ENCODE data around the gene PTX4. TPM values are rescaled to one million over a fixed set of nuclear protein-coding genes. Genes with fewer than 3 reads are reported as not detected.

The PTX4 gene
- polyA plus RNA-seq, 5 donors: 0.15 to 0.18 TPM; not detected in 3

DNA sequence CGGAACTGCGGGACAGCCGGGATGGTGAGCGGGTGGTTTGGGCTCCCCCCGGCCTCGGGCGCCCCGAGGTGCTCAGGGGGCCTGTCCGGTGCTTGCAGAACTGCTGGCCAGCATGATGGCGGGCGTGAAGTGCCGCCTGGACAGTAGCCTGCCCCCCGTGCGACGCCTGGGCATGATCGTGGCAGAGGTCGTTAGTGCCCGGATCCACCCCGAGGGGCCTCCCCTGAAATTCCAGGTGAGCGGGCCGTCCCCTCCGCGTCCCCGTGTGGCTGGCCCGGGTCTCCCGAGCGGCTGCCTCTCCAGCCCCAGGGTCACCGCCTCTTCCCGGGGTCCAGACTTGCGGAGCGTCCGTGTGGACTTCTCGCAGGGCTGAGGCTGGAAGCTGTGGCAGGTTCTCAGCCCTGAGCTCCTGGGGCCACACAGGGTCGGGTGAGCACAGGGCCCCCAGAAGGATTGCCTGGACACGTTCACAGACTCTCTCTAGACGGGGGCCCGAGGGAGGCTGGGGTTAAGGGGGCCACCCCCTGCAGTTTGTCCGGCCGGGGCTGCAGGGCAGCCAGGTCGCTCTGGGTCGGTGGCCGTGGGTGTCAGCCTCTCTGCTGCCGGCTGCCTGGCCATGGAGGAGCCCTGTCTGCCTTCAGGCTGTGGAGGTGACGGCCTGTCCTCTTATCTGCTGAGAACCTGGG is 11.9 kb upstream of the PTX4 start:
- no peak for DNase-seq

DNA sequence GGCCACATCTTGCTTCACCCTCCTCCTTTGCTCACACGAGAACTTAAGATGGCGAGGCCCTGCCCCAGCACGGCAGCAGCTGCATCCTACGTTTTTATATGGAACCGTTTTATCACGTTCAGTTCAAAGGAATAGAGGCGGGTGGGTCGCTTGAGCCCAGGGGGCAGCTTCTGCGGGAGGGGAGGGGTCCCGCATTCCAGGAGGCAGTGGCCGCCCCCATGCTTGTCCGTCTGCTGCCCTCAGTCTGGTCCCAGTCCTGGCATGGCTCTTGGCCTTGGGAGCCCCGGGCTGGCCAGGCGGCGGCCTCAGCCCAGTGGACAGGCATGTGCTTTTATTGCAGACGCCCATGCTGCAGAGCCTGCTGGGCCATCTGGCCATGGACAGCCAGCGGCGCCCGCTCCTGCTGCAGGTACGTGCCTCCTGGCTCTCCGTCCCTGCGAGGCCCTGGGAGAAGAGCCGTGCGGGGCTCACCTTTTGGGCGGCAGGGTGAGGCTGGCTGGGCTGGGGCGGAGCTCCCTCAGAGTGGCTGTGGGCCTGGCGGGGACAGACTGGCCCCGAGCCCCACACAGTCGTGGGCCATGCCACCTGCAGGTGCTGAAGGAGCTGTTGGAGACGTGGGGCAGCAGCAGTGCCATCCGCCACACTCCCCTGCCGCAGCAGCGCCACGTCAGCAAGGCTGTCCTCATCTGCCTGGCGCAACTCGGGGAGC is 11.2 kb upstream of the PTX4 start:
- no peak for DNase-seq

DNA sequence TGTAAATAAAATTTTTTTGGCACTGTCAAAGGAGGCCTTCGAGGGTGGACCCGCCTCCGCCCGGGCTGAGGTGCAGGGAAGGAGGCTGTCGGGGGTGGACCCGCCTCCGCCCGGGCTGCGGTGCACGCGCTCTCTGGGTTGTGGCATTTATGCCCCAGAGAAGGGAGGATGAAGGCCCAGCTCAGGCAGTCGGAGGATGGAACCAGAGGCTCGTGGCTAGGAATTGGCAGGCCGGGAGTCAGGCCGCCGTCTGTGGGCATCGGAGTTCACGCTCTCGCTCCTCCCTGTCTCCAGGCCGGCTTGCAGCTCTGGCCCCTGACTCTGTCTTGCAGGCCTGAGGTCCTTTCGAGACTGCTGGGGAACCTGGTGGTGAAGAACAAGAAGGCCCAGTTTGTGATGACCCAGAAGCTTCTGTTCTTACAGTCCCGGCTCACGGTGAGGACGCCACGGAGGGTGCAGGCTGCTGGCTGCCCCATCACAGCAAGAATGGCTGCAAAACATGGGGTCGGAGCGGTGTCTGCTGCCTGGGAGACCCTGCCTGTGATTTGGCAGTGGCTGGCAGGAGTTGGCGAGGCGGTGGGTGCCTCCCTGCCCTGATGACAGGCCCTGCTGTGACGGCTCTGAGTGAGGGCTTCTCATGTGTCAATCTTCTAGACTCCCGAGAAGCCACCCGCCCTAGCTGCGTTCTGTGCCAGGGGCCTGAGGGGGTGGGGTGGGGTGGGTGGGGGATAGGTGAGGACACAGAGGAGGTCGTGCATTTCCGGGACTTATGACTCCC is 10.3 kb upstream of the PTX4 start:
- DNase-seq: no peak

DNA sequence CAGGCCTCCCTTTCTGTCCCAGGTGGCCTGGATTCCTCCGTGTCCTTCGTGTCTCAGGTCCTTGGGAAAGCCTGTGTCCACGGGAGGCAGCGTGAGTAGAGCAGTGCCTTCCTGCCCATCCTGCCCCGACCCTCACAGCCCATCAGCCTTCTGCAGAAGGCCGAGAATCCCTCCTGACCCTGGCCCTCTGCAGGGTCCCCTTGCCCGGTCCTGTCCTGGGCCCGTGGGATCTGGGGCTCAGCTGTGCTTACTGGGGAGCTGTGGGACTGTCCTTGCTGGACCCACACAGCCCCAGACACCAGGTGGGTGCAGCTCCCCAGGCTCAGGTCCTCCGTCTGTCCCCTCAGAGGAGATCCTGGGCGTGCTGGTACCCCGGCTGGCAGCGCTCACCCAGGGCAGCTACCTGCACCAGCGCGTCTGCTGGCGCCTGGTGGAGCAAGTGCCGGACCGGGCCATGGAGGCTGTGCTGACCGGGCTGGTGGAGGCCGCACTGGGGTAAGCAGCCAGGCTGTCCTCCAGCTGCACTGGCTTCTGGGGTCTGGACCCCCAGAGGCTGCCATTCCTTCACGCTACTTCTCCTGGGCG is 8.4 kb upstream of the PTX4 start:
- DNase-seq: no peak

DNA sequence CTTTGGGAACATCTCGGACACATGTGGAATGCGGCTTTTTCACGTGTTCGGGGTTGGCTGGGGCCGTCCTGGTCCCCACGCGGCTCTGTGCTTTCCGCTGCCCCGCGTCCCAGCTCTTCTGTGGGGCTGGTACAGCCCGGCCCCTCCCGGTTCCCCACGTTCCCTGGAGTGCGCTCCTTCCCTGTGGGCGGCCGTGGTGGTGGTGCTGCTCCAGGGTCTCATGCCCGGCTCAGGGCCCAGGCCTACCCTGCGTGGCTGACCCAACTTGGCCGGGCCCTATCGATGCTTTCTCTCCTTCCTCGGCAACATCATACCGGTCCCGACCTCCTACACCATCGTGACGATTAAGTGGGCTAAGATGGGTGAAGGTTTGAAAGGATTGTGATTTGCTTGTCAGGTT is 7.7 kb upstream of the PTX4 start:
- no peak for DNase-seq

DNA sequence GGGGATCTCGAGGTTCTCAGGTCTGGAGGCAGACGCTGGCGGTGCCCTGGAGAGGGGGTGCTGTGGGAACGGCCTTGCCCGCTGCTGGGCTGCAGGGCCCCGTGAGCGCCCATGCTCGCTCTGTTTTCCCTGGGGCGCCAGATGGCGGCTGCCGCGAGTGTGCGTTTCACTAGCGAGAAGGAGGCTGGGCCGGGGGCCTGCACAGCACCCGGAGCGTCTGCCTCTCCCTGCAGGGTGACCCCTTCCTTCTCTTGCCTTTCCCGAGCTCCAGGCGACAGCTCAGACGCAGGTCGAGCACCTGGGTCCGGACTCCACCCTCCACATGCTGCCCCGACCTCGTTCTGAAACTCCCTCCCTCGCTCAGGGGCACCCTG is 7.1 kb upstream of the PTX4 start:
- DNase-seq: no peak

DNA sequence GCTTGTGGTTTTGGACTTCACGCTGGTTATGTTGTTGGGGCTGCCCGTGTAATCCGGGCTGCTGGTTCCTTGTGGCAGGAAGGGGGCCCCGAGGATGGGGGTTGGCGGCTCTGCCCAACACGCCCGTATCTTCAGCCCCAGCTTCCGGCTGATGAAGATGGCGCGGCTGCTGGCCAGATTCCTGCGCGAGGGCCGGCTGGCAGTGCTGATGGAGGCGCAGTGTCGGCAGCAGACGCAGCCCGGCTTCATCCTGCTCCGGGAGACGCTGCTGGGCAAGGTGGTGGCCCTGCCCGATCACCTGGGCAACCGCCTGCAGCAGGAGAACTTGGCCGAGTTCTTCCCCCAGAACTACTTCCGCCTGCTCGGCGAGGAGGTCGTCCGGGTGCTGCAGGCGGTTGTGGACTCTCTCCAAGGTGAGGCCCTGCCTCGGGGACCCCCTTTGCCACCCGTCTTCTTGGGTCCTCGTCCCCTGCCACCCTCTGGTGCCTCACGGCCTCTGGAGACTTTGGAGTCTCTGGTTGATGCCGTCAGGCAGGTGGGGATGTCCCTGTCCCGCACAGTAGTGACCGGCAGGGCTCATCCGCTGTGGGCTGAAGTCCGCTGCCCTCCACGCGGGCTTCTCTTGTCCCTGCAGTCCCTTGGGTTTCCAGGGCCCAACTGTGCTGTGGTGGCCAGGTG is 6.6 kb upstream of the PTX4 start:
- DNase-seq: no peak

DNA sequence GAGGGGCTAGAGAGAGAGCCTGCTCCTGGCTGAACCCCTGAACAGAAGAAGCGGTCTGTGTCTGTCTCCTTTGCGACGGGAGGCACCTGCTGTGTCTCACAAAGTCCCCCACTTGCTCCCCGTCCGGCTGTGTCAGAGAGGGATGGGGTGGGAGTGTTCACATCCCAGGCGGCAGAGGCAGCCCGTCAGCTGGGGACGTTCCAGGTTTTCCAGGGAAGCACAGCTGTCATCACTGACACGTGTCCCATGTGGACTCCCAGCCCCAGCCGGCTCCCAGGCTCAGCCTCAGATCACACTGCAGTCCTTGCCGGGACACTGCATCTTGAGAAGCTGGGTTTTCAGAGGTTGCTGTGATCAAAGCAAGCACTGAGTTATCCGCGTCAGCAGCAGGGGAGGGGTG is 6.0 kb upstream of the PTX4 start:
- DNase-seq: no peak

DNA sequence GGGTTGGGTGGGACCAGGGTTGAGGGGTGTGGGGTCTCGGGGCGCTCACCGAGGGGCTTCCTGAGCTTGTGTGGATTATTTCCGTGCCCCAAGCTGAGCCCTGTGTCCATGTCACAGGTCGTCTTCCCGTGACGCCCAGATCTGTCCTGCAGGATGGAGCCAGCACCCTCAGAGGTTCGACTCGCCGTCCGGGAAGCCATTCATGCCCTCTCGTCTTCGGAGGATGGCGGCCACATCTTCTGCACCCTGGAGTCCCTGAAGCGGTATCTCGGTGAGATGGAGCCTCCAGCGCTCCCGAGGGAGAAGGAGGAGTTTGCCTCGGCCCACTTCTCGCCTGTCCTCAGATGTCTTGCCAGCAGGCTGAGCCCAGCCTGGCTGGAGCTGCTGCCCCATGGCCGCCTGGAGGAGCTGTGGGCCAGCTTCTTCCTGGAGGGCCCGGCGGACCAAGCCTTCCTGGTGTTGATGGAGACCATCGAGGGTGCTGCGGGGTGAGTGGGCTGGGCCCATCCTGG is 5.4 kb upstream of the PTX4 start:
- no peak for DNase-seq

DNA sequence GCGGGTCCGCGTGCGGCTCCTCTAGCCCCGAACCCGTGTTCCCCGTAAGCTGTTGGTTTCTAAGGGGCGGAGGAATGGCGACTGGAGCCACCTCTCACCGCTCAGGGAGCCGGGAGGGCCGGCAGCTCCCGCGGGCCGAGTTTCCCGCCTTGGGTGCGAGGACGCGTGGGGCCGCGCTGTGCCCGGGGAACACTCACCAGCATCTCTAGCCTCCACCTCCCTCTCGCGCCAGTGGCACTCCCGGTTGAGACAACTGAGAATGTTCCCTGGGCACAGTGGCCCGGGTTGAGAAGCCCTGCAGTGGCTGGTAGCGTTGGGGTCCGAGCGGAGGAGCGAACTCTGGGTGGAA is 5.0 kb upstream of the PTX4 start:
- DNase-seq: no peak

DNA sequence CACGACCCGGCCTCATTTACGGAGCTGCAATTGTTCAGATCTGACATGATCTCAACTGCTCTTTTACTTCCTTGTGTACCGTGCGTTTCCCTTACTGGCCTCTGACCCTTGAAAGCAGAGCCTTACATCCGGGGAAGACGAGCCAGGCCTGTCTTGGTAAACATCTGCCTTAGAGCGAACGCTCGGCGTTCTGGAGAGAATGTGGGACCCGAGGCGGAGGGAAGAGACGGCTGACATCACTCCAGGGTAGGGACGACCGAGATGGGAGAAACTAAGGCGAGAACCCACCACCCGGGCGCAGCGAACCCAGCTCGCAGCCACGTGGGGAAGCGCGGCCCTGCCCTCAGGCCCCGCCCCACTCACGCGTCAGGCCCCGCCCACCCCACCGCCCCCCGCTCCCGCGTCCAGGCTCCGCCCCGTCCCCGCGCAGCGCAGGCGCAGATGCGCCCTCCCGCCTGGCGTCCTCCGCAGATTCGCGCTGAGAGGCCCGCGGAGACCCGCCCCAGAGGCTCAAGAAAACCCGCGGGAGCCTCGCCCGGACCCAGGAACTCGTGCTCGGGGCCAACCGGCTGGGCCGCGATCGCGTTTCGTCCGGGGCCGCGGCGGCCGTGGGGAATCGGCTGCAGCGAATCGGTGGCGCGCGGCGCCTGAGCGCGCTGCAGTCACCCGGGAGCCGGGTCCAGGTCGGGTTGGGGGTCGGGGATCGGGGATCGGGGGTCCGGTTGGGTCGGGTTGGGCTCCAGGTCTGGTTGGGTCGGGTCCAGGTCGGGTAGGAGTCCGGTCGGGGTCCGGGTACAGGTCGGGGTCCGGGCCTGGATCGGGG is 4.4 kb upstream of the PTX4 start, which contains the start of gene TELO2:
Gene TELO2 (plus strand): TSS at position 438 of the 823 bp plus-strand sequence. CDS start 922 bp downstream, outside the sequence.
- DNase-seq: peak; percentile 76 to 84

DNA sequence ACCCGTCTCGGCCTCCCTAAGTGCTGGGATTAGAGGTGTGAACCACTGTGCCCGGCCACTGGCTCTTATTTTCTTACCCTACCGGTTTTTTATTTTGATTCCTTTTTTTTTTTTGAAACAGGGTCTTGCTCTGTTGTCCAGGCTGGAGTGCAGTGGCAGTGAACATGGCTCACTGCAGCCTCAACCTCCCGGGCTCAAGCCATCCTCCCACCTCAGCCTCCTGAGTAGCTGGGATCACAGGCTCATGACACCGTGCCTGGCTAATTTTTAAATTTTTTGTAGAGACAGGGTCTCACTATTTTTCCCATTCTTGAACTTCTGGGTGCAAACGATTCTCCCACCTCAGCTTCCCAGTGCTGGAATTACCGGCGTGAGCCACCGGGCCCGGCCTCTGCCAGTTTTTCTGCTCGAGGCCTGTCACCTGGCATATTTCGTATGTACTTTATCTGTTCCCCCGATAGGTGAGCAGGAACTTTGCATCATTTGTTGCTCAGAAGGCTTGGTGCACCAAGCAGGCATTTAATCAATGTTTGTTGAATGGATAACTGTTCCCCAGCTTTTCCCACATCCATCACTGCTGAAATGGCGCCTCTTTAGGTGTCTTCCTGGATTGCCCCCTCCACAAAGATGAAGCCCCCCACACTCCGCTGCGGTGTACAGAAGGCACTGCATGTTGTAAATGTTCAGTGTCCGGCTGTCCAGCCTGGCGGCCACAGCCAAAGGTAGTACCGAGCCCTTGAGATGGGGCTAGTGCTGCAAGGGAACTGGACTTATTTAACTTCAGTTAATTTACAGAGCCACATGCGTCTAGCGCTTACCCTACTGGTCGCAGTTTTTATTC is 3.6 kb upstream of the PTX4 start:
- DNase-seq: no peak

DNA sequence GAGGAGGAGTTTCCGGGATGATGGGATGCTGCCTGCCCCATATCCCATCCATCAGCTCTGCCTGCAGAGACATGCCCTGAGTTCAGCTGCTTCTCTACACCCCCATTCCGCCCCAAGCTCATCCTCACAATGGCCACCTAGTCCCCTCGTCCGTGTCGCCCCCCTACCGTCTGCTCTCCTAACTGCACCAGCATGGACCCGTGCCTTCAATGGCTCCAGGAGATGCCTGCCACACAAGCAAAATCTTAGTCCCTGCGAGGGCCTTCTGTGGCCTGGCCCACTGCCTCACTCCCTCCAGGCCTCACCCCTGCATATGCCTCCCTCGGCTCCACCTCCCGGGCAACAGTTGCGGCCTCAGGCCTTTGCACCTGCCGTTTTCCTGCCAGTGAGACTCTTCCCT is 2.6 kb upstream of the PTX4 start:
- DNase-seq: no peak

DNA sequence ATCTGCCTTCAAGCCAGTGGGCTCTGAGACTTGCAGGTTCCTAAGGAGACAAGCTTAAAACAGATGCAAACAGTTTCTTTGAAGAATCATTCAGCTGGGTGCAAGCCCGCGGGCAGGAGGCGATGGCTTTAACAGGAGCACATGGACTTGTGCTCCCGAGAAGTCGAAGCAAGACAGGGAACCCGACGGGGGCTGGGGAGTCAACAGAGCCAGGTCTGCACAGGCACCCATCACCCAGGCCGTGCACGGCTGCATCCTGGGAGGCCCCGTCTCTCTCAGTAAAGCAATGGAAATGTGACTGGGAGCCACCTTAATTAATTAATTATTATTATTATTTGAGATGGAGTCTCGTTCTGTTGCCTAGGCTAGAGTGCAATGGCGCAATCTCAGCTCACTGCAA is 333 bp upstream of the PTX4 start:
- DNase-seq: no peak

DNA sequence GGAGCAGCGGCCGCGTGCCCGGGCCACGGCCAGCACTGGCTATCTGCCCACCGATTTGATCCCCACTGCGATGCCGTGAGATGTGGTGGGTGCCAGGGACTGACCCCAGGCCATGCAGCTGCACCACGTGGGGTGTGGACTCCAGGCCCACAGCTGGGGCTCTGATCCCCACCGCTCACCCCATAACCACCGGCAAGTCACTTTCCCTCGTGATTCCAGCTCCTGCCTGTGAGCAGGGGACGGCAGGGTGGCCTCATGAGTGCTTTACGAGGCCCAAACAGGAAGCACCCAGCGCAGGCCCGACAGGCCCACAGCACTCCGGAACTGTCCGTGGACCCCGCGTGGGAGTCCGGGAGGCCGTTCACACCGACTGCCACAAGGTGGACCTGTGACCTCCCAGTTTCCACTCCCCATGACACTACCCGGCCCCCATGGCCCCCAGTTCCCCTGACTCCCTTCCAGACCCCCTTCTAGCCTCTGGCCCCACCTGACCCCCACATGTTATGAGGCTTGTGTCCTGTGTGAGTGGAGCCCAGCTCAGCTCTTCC is 616 bp downstream of the PTX4 start:
- DNase-seq: no peak

DNA sequence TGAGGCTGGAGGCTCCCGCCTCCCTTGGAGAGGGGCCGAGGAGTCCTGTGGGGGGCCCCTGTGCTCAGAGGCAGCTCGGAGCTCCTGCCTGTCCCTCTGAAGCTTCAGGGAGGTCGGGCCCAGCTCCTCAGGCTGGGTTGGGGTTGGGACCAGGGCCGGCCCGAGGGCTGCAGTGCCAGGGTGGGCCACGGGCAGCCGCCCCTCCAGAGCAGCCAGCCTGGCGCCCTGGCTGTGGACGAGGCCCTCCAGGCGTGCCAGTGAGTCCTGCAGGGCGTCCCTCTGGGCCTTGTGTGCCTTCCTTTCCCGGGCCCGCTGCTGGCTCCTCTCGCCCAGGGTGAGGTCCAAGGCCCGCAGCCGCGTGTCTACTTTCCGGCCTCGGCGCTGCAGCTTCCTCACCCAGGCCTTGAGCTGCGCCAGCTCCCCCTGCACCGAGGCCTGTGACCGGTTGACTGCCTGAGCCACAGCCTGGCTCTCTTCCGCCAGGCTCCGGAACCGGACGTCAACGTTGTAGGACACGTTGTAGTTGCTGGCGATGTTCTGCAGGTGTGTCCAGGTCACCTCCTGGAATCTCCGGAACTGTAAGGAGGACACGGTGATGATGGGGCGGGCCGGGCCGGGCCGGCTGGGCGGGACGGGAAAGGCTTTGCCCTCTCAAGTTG is 1.2 kb downstream of the PTX4 start:
- no peak for DNase-seq

DNA sequence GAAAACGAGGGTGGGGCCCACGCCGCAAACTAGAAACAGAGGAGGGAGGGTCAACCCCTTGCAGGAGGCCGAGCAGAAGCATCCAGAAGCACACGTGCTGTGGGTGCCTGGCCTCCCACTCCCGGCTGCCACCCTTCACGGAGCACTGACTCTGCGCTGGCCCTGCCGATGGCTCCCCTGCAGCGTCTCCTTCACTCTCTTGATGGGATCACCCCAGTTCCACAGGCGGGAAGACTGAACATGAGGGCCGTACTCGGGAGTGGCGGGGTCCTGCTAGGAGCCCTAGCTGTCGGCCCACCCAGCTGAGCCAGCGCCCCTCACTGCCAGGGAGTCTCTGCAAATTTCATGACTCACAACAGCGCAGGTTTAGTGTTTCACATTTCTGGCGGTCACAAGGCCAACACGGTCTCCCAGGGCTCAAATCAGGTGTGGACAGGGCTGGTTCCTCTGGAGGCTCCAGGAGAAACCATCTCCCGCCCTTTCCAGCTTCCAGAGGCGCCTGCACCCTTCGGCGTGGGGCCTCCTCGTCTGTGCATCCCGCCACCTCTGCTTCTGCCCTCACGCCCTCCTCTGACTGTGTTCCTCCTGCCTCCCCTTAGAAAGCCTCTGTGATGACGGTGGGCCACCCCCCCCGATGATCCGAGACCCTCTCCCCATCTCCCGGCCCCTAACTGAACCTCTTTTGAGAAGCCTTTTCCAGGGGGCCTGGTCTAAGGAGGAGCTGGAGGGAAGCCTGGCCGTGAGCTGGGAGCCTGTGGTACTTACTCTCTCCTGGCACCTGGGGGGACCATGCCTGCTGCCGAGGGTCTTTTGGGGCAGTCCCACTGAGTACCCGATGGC is 2.0 kb downstream of the PTX4 start:
- no peak for DNase-seq
